ENCODE data around the gene SCNN1A. TPM values are rescaled to one million over a fixed set of nuclear protein-coding genes. Genes with fewer than 3 reads are reported as not detected.

Gene SCNN1A
- total and polyA plus RNA-seq, 2 of the 13 experiments (the other 11 are each of a cell fraction or from before 2014, with no cell fraction given) = 1.5 to 14.6 TPM

- TF ChIP-seq, protein P1, sequence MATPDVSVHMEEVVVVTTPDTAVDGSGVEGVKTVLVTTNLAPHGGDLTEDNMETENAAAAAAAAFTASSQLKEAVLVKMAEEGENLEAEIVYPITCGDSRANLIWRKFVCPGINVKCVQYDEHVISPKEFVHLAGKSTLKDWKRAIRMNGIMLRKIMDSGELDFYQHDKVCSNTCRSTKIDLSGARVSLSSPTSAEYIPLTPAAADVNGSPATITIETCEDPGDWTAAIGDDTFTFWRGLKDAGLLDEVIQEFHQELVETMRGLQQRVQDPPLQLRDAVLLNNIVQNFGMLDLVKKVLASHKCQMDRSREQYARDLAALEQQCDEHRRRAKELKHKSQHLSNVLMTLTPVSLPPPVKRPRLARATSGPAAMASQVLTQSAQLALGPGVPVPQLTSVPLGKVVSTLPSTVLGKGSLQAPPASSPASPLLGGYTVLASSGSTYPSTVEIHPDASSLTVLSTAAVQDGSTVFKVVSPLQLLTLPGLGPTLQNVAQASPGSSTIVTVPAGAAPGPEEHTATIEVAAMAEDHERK (CRISPR knock-in tag; IDR thresholded peaks at IDR 0.05; ENCODE audit: low read depth) = no peak
- no peak for TF ChIP-seq ZIK1 (CRISPR knock-in tag; IDR thresholded peaks at IDR 0.05; ENCODE audit: borderline replicate concordance, low read depth)
- TF ChIP-seq, protein P2, sequence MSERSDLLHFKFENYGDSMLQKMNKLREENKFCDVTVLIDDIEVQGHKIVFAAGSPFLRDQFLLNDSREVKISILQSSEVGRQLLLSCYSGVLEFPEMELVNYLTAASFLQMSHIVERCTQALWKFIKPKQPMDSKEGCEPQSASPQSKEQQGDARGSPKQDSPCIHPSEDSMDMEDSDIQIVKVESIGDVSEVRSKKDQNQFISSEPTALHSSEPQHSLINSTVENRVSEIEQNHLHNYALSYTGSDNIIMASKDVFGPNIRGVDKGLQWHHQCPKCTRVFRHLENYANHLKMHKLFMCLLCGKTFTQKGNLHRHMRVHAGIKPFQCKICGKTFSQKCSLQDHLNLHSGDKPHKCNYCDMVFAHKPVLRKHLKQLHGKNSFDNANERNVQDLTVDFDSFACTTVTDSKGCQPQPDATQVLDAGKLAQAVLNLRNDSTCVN (CRISPR knock-in tag; IDR thresholded peaks at IDR 0.05; ENCODE audit: borderline replicate concordance) = no peak
- TF ChIP-seq ZNF484 (CRISPR knock-in tag; IDR thresholded peaks at IDR 0.05; ENCODE audit: borderline replicate concordance, low read depth) = no peak
- TF ChIP-seq SAFB2 (CRISPR knock-in tag; IDR thresholded peaks at IDR 0.05; ENCODE audit: borderline replicate concordance, low read depth) = no peak
- TF ChIP-seq FOXK2 (IDR thresholded peaks at IDR 0.05) = peak; percentile 70; the same call in 1 of the 2 replicates
- TF ChIP-seq PTBP1 (IDR thresholded peaks at IDR 0.05; ENCODE audit: low read depth, low read length, poor library complexity, severe bottlenecking) = no peak
- TF ChIP-seq, protein P3, sequence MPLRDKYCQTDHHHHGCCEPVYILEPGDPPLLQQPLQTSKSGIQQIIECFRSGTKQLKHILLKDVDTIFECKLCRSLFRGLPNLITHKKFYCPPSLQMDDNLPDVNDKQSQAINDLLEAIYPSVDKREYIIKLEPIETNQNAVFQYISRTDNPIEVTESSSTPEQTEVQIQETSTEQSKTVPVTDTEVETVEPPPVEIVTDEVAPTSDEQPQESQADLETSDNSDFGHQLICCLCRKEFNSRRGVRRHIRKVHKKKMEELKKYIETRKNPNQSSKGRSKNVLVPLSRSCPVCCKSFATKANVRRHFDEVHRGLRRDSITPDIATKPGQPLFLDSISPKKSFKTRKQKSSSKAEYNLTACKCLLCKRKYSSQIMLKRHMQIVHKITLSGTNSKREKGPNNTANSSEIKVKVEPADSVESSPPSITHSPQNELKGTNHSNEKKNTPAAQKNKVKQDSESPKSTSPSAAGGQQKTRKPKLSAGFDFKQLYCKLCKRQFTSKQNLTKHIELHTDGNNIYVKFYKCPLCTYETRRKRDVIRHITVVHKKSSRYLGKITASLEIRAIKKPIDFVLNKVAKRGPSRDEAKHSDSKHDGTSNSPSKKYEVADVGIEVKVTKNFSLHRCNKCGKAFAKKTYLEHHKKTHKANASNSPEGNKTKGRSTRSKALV (CRISPR knock-in tag; IDR thresholded peaks at IDR 0.05) = peak; percentile 71; the same call in 1 of the 2 replicates
- TF ChIP-seq ZNF670 (CRISPR knock-in tag; IDR thresholded peaks at IDR 0.05; ENCODE audit: borderline replicate concordance) = peak; percentile 74; the same call in 1 of the 2 replicates
- no peak for TF ChIP-seq E2F1 (CRISPR knock-in tag; IDR thresholded peaks at IDR 0.05)
- peak; percentile 66 for TF ChIP-seq NFYC (CRISPR knock-in tag; IDR thresholded peaks at IDR 0.05)
- TF ChIP-seq CREM (IDR thresholded peaks at IDR 0.05) = 0 out of 2 replicates have a peak, but pooled peaks have one; percentile 22
- TF ChIP-seq CREM (CRISPR knock-in tag; IDR thresholded peaks at IDR 0.05) = no peak
- no peak for TF ChIP-seq ZNF577 (CRISPR knock-in tag; IDR thresholded peaks at IDR 0.05; ENCODE audit: borderline replicate concordance, low read depth)
- TF ChIP-seq, protein P4, sequence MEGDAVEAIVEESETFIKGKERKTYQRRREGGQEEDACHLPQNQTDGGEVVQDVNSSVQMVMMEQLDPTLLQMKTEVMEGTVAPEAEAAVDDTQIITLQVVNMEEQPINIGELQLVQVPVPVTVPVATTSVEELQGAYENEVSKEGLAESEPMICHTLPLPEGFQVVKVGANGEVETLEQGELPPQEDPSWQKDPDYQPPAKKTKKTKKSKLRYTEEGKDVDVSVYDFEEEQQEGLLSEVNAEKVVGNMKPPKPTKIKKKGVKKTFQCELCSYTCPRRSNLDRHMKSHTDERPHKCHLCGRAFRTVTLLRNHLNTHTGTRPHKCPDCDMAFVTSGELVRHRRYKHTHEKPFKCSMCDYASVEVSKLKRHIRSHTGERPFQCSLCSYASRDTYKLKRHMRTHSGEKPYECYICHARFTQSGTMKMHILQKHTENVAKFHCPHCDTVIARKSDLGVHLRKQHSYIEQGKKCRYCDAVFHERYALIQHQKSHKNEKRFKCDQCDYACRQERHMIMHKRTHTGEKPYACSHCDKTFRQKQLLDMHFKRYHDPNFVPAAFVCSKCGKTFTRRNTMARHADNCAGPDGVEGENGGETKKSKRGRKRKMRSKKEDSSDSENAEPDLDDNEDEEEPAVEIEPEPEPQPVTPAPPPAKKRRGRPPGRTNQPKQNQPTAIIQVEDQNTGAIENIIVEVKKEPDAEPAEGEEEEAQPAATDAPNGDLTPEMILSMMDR (CRISPR knock-in tag; IDR thresholded peaks at IDR 0.05) = peak; percentile 51
- peak; percentile 74; the same call in 1 of the 2 replicates for TF ChIP-seq TAF1 (CRISPR knock-in tag; IDR thresholded peaks at IDR 0.05)
- TF ChIP-seq GPN1 (CRISPR knock-in tag; IDR thresholded peaks at IDR 0.05; ENCODE audit: borderline replicate concordance) = no peak
- TF ChIP-seq SMC3 (IDR thresholded peaks at IDR 0.05; ENCODE audit: low read length) = peak; percentile 52
- TF ChIP-seq ZNF614 (CRISPR knock-in tag; IDR thresholded peaks at IDR 0.05; ENCODE audit: borderline replicate concordance) = peak; percentile 73; the same call in 1 of the 2 replicates
- no peak for TF ChIP-seq ZNF782 (CRISPR knock-in tag; IDR thresholded peaks at IDR 0.05; ENCODE audit: borderline replicate concordance)
Measured at GRCh38 chr12:6370994-6371754, 4.2 kb downstream of the SCNN1A start (continued).

All from HepG2 (cell line).